Gastrocnemius medialis (tissue), 4 donors: ENCODE measurements around the gene RALY. TPM values are rescaled to one million over a fixed set of nuclear protein-coding genes. Genes with fewer than 3 reads are reported as not detected.

Source experiments
- ATAC-seq, 2 donors: fragments of 150-250 bp; one replicate each; pipeline ENCODE4 v1.9.1; 2016
- DNase-seq, 2 donors: peaks; one replicate each; pipeline ENCODE4 v3.0.0-alpha.2; 2019
- H3K27ac ChIP-seq, 4 donors: fragments of 200-600 bp; sonication (generic); 1 replicate in 1 of 4; 2 replicates in 3 of 4; pipeline ENCODE4 v1.5.1; 2016 to 2018; ENCODE audit warnings: mild to moderate bottlenecking in 2 of 4, moderate library complexity in 1 of 4
- H3K27me3 ChIP-seq, 3 donors: fragments of 200-600 bp; sonication (generic) in 2 of 3; 1 replicate in 1 of 3; 2 replicates in 2 of 3; pipeline versions ENCODE4 v1.5.1 to v1.6.0; 2016 to 2019; ENCODE audit warnings: mild to moderate bottlenecking in 1 of 3, moderate library complexity in 1 of 3
- H3K36me3 ChIP-seq, 2 donors: fragments of 200-600 bp; sonication (generic) in 1 of 2; one replicate each; pipeline ENCODE4 v1.5.1; 2017 to 2018
- H3K4me1 ChIP-seq, 2 donors: fragments of 200-600 bp; sonication (generic) in 1 of 2; one replicate each; pipeline ENCODE4 v1.5.1; 2016 to 2017; ENCODE audit warnings: mild to moderate bottlenecking in 2 of 2
- H3K4me3 ChIP-seq, 4 donors: fragments of 200-600 bp; sonication (generic) in 3 of 4; 1 replicate in 1 of 4; 2 replicates in 3 of 4; pipeline ENCODE4 v1.5.1; 2016 to 2019; ENCODE audit warnings: mild to moderate bottlenecking in 2 of 4
- H3K9me3 ChIP-seq, 3 donors: fragments of 200-600 bp; sonication (generic) in 2 of 3; 1 replicate in 1 of 3; 2 replicates in 2 of 3; pipeline ENCODE4 v1.5.1; 2016 to 2019
- POLR2A ChIP-seq, 2 donors: fragments of 450-650 bp; IDR thresholded peaks; one replicate each; pipeline ENCODE4 v1.6.1; 2017; ENCODE audit warnings: antibody characterized with exemption in 2 of 2, mild to moderate bottlenecking in 2 of 2, moderate library complexity in 2 of 2
- in situ Hi-C, 4 donors: fragments of 200-750 bp; cut with MboI; loops; one replicate each; pipeline versions ENCODE4 v1.15.0 to v1.8.0; 2017; ENCODE audit warnings: low sequenced_read_pairs in 4 of 4
- intact Hi-C: fragments of 100-400 bp; cut with DNase I; formaldehyde crosslinking; loops from one replicate; pipeline ENCODE4 v1.15.1; 2023; ENCODE audit warnings: low total_unique reads
- total RNA-seq, 4 donors: library from RNA; depleted of rRNA; stranded (reverse); fragments of >200 nt; gene quantifications; one replicate each; pipeline versions ENCODE4 v1.1.0 to v1.2.3, GENCODE V29; 2016
- TF ChIP-seq, protein P1 (sequence below), 5 experiments: fragments of 450-650 bp in 3 of 5; fragments of 200-600 bp in 2 of 5; sonication (generic) in 2 of 5; IDR thresholded peaks in 4 of 5; conservative IDR thresholded peaks in 1 of 5; 1 replicate in 4 of 5; 2 replicates in 1 of 5; pipeline ENCODE4 v1.5.1; 2016 to 2019; ENCODE audit warnings: antibody characterized with exemption in 5 of 5, mild to moderate bottlenecking in 3 of 5, moderate library complexity in 3 of 5

RALY gene
- total RNA-seq, 4 donors from 2014 or later: 69.0 to 119 (median 93.1) TPM

DNA sequence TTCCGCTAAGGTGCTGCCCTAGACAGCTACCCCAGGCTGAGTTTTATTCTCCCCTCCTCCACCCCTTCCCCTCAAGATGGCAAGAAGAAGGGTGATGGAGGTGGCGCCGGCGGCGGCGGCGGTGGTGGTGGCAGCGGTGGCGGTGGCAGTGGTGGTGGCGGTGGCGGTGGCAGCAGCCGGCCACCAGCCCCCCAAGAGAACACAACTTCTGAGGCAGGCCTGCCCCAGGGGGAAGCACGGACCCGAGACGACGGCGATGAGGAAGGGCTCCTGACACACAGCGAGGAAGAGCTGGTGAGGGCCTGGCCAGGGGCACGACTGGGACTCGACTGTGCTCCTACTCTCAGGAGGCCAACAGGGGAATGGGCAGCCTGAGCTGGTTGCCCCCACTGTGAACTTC lies 83.2 kb downstream of the RALY start:
- TF ChIP-seq, protein P1, sequence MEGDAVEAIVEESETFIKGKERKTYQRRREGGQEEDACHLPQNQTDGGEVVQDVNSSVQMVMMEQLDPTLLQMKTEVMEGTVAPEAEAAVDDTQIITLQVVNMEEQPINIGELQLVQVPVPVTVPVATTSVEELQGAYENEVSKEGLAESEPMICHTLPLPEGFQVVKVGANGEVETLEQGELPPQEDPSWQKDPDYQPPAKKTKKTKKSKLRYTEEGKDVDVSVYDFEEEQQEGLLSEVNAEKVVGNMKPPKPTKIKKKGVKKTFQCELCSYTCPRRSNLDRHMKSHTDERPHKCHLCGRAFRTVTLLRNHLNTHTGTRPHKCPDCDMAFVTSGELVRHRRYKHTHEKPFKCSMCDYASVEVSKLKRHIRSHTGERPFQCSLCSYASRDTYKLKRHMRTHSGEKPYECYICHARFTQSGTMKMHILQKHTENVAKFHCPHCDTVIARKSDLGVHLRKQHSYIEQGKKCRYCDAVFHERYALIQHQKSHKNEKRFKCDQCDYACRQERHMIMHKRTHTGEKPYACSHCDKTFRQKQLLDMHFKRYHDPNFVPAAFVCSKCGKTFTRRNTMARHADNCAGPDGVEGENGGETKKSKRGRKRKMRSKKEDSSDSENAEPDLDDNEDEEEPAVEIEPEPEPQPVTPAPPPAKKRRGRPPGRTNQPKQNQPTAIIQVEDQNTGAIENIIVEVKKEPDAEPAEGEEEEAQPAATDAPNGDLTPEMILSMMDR (IDR thresholded peaks at IDR 0.05 in 4 of 5, conservative IDR thresholded peaks at IDR 0.05 in 1 of 5): no peak
- no peak for TF ChIP-seq POLR2A (IDR thresholded peaks at IDR 0.05)
- Histone ChIP-seq H3K9me3 (no peaks in the 10 kb centered on the region), H3K27ac (no peak overlapping the region), H3K4me1 (peaks cover 0 to 11% of the 10 kb centered on the region in 2 donors), H3K36me3 (peaks cover 0 to 59% of the 10 kb centered on the region in 2 donors), H3K27me3 (no peaks in the 10 kb centered on the region), H3K4me3 (no peak overlapping the region)
- DNase-seq (no peak), ATAC-seq (no peak)
- intact Hi-C loops (no loop called here), in situ Hi-C loops (no loop called here)

GRCh38 chr20:34078540-34078939 lies 84.8 kb downstream of the RALY start:
- DNase-seq (no peak), ATAC-seq (no peak)
- no peak for TF ChIP-seq POLR2A (IDR thresholded peaks at IDR 0.05)
- TF ChIP-seq, protein P1 (IDR thresholded peaks at IDR 0.05 in 4 of 5, conservative IDR thresholded peaks at IDR 0.05 in 1 of 5): no peak
- Histone ChIP-seq H3K4me1 (peaks cover 11 to 23% of the 10 kb centered on the region in 2 donors), H3K27ac (no peak overlapping the region), H3K27me3 (no peaks in the 10 kb centered on the region), H3K9me3 (no peaks in the 10 kb centered on the region), H3K36me3 (peaks cover 0 to 54% of the 10 kb centered on the region in 2 donors), H3K4me3 (no peak overlapping the region)
- in situ Hi-C loops: no loop called here
- intact Hi-C loops: no loop called here

GRCh38 chr20:34079818-34080217 lies 86.1 kb downstream of the RALY start:
- Histone ChIP-seq H3K9me3 (no peaks in the 10 kb centered on the region), H3K27ac (no peak overlapping the region), H3K4me1 (peaks cover 19 to 23% of the 10 kb centered on the region in 2 donors), H3K27me3 (no peaks in the 10 kb centered on the region), H3K4me3 (no peak overlapping the region), H3K36me3 (peaks cover 0 to 54% of the 10 kb centered on the region in 2 donors)
- TF ChIP-seq, protein P1 (IDR thresholded peaks at IDR 0.05 in 4 of 5, conservative IDR thresholded peaks at IDR 0.05 in 1 of 5): no peak
- TF ChIP-seq POLR2A (IDR thresholded peaks at IDR 0.05): no peak
- no peak for DNase-seq
- intact Hi-C loops (no loop called here), in situ Hi-C loops (loop anchor here in 1 of 4 donors (10.0 kb wide), 1 partner anchor 85 kb away; the partner anchor contains the start of gene RALY)
- ATAC-seq: no peak

GRCh38 chr20:34082232-34082887 lies 88.6 kb downstream of the RALY start:
- DNase-seq (no peak), ATAC-seq (no peak)
- Histone ChIP-seq H3K9me3 (no peaks in the 10 kb centered on the region), H3K4me1 (peaks cover 19 to 23% of the 10 kb centered on the region in 2 donors), H3K4me3 (no peak overlapping the region), H3K27me3 (no peaks in the 10 kb centered on the region), H3K36me3 (peaks cover 0 to 52% of the 10 kb centered on the region in 2 donors), H3K27ac (peak overlapping the region; percentile 58 to 75 (median 72))
- no peak for TF ChIP-seq POLR2A (IDR thresholded peaks at IDR 0.05)
- TF ChIP-seq, protein P1 (IDR thresholded peaks at IDR 0.05 in 4 of 5, conservative IDR thresholded peaks at IDR 0.05 in 1 of 5): no peak
- in situ Hi-C loops: loop anchor here in 1 of 4 donors (10.0 kb wide), 1 partner anchor 88 kb away; the partner anchor contains the start of gene RALY
- intact Hi-C loops: no loop called here
